ENCODE data around the gene HCAR3. TPM values are rescaled to one million over a fixed set of nuclear protein-coding genes. Genes with fewer than 3 reads are reported as not detected.
A peak's percentile ranks its signal among the peaks of the same experiment; 100 is the strongest.

The HCAR3 gene
- total and polyA plus RNA-seq, 2 of the 13 experiments (the other 11 are each of a cell fraction or from before 2014, with no cell fraction given): 0.11 to 12.8 TPM

- TF ChIP-seq ZNF687 (CRISPR knock-in tag; IDR thresholded peaks at IDR 0.05) (peak; percentile 91), HMGXB4 (CRISPR knock-in tag; IDR thresholded peaks at IDR 0.05; ENCODE audit: borderline replicate concordance in 1 of 2, low read depth in 1 of 2) (peak; percentile 86 to 92), ZKSCAN8 (CRISPR knock-in tag; IDR thresholded peaks at IDR 0.05; ENCODE audit: borderline replicate concordance) (peak; percentile 72; the same call in 1 of the 2 replicates), FIP1L1 (IDR thresholded peaks at IDR 0.05; ENCODE audit: borderline replicate concordance, insufficient read depth, low read depth, low read length) (no peak), NR2C2 (CRISPR knock-in tag; IDR thresholded peaks at IDR 0.05; ENCODE audit: borderline replicate concordance) (peak; percentile 27; the same call in 1 of the 2 replicates), ZNF75D (CRISPR knock-in tag; IDR thresholded peaks at IDR 0.05; ENCODE audit: borderline replicate concordance) (no peak), ZNF276 (CRISPR knock-in tag; IDR thresholded peaks at IDR 0.05; ENCODE audit: low read depth) (no peak), KLF15 (CRISPR knock-in tag; IDR thresholded peaks at IDR 0.05; ENCODE audit: borderline replicate concordance) (peak; percentile 84; the same call in 1 of the 2 replicates), ZFYVE20 (CRISPR knock-in tag; IDR thresholded peaks at IDR 0.05; ENCODE audit: borderline replicate concordance, low read depth) (no peak), ZNF256 (CRISPR knock-in tag; conservative IDR thresholded peaks at IDR 0.05) (0 out of 2 replicates have a peak, but pooled peaks have one; percentile 43), CREB1 (IDR thresholded peaks at IDR 0.05) (peak; percentile 60), CREB1 (CRISPR knock-in tag; IDR thresholded peaks at IDR 0.05) (peak; percentile 52), ZNF629 (CRISPR knock-in tag; conservative IDR thresholded peaks at IDR 0.05) (0 out of 2 replicates have a peak, but pooled peaks have one; percentile 39), HCFC1 (IDR thresholded peaks at IDR 0.05; ENCODE audit: low read depth, low read length) (peak; percentile 50), ZNF431 (CRISPR knock-in tag; IDR thresholded peaks at IDR 0.05; ENCODE audit: borderline replicate concordance, low read depth) (no peak), SAFB2 (CRISPR knock-in tag; IDR thresholded peaks at IDR 0.05; ENCODE audit: borderline replicate concordance, low read depth) (peak; percentile 62; the same call in 1 of the 2 replicates), ZNF121 (CRISPR knock-in tag; IDR thresholded peaks at IDR 0.05) (no peak), HOXA9 (CRISPR knock-in tag; IDR thresholded peaks at IDR 0.05; ENCODE audit: borderline replicate concordance) (peak; percentile 69; the same call in 1 of the 2 replicates)
Observed at GRCh38 chr12:122752464-122753318, 36.1 kb upstream of the HCAR3 start, which contains the start of gene DENR (continued).
